Keratinocyte (primary cell): Measurements from ENCODE around the gene YWHAB. TPM values are rescaled to one million over a fixed set of nuclear protein-coding genes. Genes with fewer than 3 reads are reported as not detected.
"Not testable (repeated sequence)": the region's sequence is repeated elsewhere in the genome, so short reads cannot be mapped to it uniquely, and the experiment has no call there.

Experiments
- DNase-seq: peaks from one replicate; pipeline ENCODE4 v3.0.0-alpha.2; 2011; ENCODE audit warnings: low read depth, missing footprints, low spot score
- FAIRE-seq: peaks from 2 replicates; lab custom pipeline; 2011; peaks lifted over from hg19 to GRCh38; lab: Jason Lieb, UNC
- H2AFZ ChIP-seq: 2 replicates; pipeline ENCODE4 v1.6.0; 2012; ENCODE audit warnings: low read length, control low read depth, inconsistent platforms; ENCODE audit not compliant: control insufficient read depth
- H3K27ac ChIP-seq: 2 replicates; pipeline ENCODE4 v1.5.1; 2011; ENCODE audit warnings: low read length; ENCODE audit not compliant: control insufficient read depth, insufficient read depth
- H3K27me3 ChIP-seq: 3 replicates; pipeline ENCODE4 v1.6.0; 2011; ENCODE audit warnings: low read length; ENCODE audit not compliant: control insufficient read depth, insufficient read depth; ENCODE audit errors: extremely low read depth
- H3K36me3 ChIP-seq, 2 experiments: 2 replicates in 1 of 2; 3 replicates in 1 of 2; pipeline ENCODE4 v1.5.1; 2011; ENCODE audit warnings: low read length in 2 of 2, mild to moderate bottlenecking in 1 of 2; ENCODE audit not compliant: control insufficient read depth in 2 of 2, insufficient read depth in 2 of 2; ENCODE audit errors: extremely low read depth in 1 of 2
- H3K4me1 ChIP-seq: 3 replicates; pipeline ENCODE4 v1.5.1; 2011; ENCODE audit warnings: low read length; ENCODE audit not compliant: control insufficient read depth, insufficient read depth; ENCODE audit errors: extremely low read depth
- H3K4me2 ChIP-seq: 3 replicates; pipeline ENCODE4 v1.6.0; 2011; ENCODE audit warnings: low read depth, low read length; ENCODE audit not compliant: control insufficient read depth, insufficient read depth; ENCODE audit errors: extremely low read depth
- H3K4me3 ChIP-seq, 3 experiments: fragments of 200-600 bp in 1 of 3; sonication (generic) in 1 of 3; 2 replicates in 2 of 3; 3 replicates in 1 of 3; pipeline ENCODE4 v1.5.1; 2011 to 2016; ENCODE audit warnings: low read length in 3 of 3, mild to moderate bottlenecking in 3 of 3, control low read depth in 2 of 3, inconsistent platforms in 1 of 3, low read depth in 1 of 3, mixed read lengths in 1 of 3, mixed run types in 1 of 3, moderate library complexity in 1 of 3; ENCODE audit not compliant: control insufficient read depth in 2 of 3, insufficient read depth in 2 of 3; ENCODE audit errors: extremely low read depth in 1 of 3
- H3K79me2 ChIP-seq: 2 replicates; pipeline ENCODE4 v1.6.0; 2012; ENCODE audit warnings: low read length; ENCODE audit not compliant: control insufficient read depth, insufficient read depth
- H3K9ac ChIP-seq: 3 replicates; pipeline ENCODE4 v1.6.0; 2011; ENCODE audit warnings: low read length; ENCODE audit not compliant: control insufficient read depth, insufficient read depth; ENCODE audit errors: extremely low read depth
- H3K9me1 ChIP-seq: 3 replicates; pipeline ENCODE4 v1.6.0; 2011; ENCODE audit warnings: low read length; ENCODE audit not compliant: control insufficient read depth, insufficient read depth; ENCODE audit errors: extremely low read depth
- H3K9me3 ChIP-seq: 2 replicates; pipeline ENCODE4 v1.5.1; 2012; ENCODE audit warnings: low read depth, low read length; ENCODE audit not compliant: control insufficient read depth
- H4K20me1 ChIP-seq: 3 replicates; pipeline ENCODE4 v1.6.0; 2011; ENCODE audit warnings: low read length; ENCODE audit not compliant: control insufficient read depth, insufficient read depth; ENCODE audit errors: extremely low read depth
- CTCF ChIP-seq, 3 experiments: IDR thresholded peaks in 1 of 3; conservative IDR thresholded peaks in 1 of 3; optimal IDR thresholded peaks in 1 of 3; 2 replicates in 2 of 3; 3 replicates in 1 of 3; pipeline versions ENCODE3 to v1.5.1; 2011; ENCODE audit warnings: low read length in 3 of 3, mild to moderate bottlenecking in 3 of 3, moderate library complexity in 2 of 3, control low read depth in 1 of 3, inconsistent platforms in 1 of 3; ENCODE audit not compliant: insufficient read depth in 2 of 3; ENCODE audit errors: extremely low read depth in 1 of 3
- EZH2 ChIP-seq: IDR thresholded peaks from one replicate; pipeline ENCODE4 v1.6.1; 2012; ENCODE audit warnings: inconsistent platforms, mild to moderate bottlenecking, low read length, moderate library complexity
- dilution Hi-C: fragments of 300-500 bp; cut with MboI; formaldehyde crosslinking; loops from one replicate; pipeline ENCODE4 v1.7.0; 2020; ENCODE audit warnings: low sequenced_read_pairs; ENCODE audit not compliant: extremely low pct_ligation_motif_present
- polyA plus RNA-seq, 5 experiments: library from polyadenylated mRNA; depleted of rRNA in 3 of 5; stranded (reverse) in 3 of 5; stranded (forward) in 1 of 5; unstranded in 1 of 5; fragments of >200 nt; gene quantifications; 1 replicate in 1 of 5; 2 replicates in 3 of 5; 3 replicates in 1 of 5; pipeline versions ENCODE4 v1.2.1 to v1.2.3, GENCODE V29; 2011 to 2012; ENCODE audit warnings: missing spikeins in 2 of 5, low read depth in 1 of 5, low replicate concordance in 1 of 5

Gene YWHAB
- polyA plus RNA-seq, 1 donor (not counting 4 experiments of a cell fraction or from before 2014, with no cell fraction given) = 214 TPM

- FAIRE-seq = no peak
- no peak for TF ChIP-seq EZH2
- TF ChIP-seq CTCF (optimal IDR thresholded peaks at IDR 0.05 in 1 of 3, IDR thresholded peaks at IDR 0.05 in 1 of 3, conservative IDR thresholded peaks at IDR 0.05 in 1 of 3; ENCODE audit: extremely low read depth in 1 of 3, insufficient read depth in 2 of 3, low read length in 3 of 3) = no peak
These were observed 16.0 kb upstream of the YWHAB start for GRCh38 chr20:44869471-44869870.

DNA sequence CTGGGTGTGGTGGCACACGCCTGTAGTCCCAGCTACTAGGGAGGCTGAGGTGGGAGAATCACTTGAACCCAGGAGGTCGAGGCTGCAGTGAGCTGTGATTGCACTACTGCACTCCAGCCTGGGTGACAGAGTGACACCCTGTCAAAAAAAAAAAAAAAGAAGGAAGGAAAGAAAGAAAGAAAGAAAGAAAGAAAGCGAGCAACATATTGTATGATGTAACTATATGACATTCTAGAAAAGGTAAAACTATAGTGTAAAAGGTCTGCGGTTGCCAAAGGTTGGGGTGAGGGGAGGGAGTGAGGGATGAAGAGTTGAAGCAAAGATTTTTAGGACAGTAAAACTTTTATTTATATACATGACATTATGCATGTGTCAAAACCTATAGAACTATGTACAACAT lies 3.1 kb upstream of the YWHAB start:
- H3K4me2 ChIP-seq, H2AFZ ChIP-seq, H3K27me3 ChIP-seq, H3K36me3 ChIP-seq, dilution Hi-C loops, H3K9ac ChIP-seq, H4K20me1 ChIP-seq, DNase-seq, H3K27ac ChIP-seq, FAIRE-seq, H3K9me3 ChIP-seq, H3K4me3 ChIP-seq, H3K9me1 ChIP-seq: not testable (repeated sequence)
- Histone ChIP-seq H3K4me1 (peaks cover 12% of the 10 kb centered on the region), H3K79me2 (peaks cover 18% of the 10 kb centered on the region)

More at GRCh38 chr20:44869471-44869870, 16.0 kb upstream of the YWHAB start:
- H2AFZ ChIP-seq = no peak overlapping the region
- no peak overlapping the region for H3K4me3 ChIP-seq
- H3K27me3 ChIP-seq = peaks cover 12% of the 10 kb centered on the region
- H3K9me1 ChIP-seq = no peaks in the 10 kb centered on the region
- DNase-seq = no peak
- no peak overlapping the region for H3K27ac ChIP-seq
- dilution Hi-C loops = loop anchor here (25.0 kb wide), 1 partner anchor 107 kb away; no protein-coding TSS in a partner anchor
- no peaks in the 10 kb centered on the region for H3K36me3 ChIP-seq
- H3K4me1 ChIP-seq = no peaks in the 10 kb centered on the region
- H3K4me2 ChIP-seq = no peak overlapping the region
- no peaks in the 10 kb centered on the region for H3K9me3 ChIP-seq
- no peaks in the 10 kb centered on the region for H3K79me2 ChIP-seq
- no peaks in the 10 kb centered on the region for H4K20me1 ChIP-seq
- no peak overlapping the region for H3K9ac ChIP-seq
